IPS-18a (cell line): Measurements from ENCODE around the gene DHRS3.
A peak's percentile ranks its signal among the peaks of the same experiment; 100 is the strongest.
"Not testable (repeated sequence)": the region's sequence is repeated elsewhere in the genome, so short reads cannot be mapped to it uniquely, and the experiment has no call there.

Experiments used
- H3K27ac ChIP-seq: one replicate; pipeline ENCODE4 v1.5.1; 2013; ENCODE audit warnings: low read length
- H3K27me3 ChIP-seq: one replicate; pipeline ENCODE4 v1.6.1; 2013; ENCODE audit warnings: mild to moderate bottlenecking, low read length; ENCODE audit not compliant: control insufficient read depth, insufficient read depth
- H3K36me3 ChIP-seq: one replicate; pipeline ENCODE4 v1.6.1; 2013; ENCODE audit warnings: low read depth, low read length; ENCODE audit not compliant: control insufficient read depth
- H3K4me1 ChIP-seq: one replicate; pipeline ENCODE4 v1.6.1; 2013; ENCODE audit warnings: low read depth, low read length; ENCODE audit not compliant: control insufficient read depth
- H3K4me3 ChIP-seq: one replicate; pipeline ENCODE4 v1.5.1; 2013; ENCODE audit warnings: low read length
- H3K9ac ChIP-seq: one replicate; pipeline ENCODE4 v1.6.1; 2013; ENCODE audit warnings: mild to moderate bottlenecking, low read length, moderate library complexity
- H3K9me3 ChIP-seq: one replicate; pipeline ENCODE4 v1.6.1; 2013; ENCODE audit warnings: low read depth, low read length; ENCODE audit not compliant: control insufficient read depth

Gene DHRS3, protein sequence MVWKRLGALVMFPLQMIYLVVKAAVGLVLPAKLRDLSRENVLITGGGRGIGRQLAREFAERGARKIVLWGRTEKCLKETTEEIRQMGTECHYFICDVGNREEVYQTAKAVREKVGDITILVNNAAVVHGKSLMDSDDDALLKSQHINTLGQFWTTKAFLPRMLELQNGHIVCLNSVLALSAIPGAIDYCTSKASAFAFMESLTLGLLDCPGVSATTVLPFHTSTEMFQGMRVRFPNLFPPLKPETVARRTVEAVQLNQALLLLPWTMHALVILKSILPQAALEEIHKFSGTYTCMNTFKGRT

DNA sequence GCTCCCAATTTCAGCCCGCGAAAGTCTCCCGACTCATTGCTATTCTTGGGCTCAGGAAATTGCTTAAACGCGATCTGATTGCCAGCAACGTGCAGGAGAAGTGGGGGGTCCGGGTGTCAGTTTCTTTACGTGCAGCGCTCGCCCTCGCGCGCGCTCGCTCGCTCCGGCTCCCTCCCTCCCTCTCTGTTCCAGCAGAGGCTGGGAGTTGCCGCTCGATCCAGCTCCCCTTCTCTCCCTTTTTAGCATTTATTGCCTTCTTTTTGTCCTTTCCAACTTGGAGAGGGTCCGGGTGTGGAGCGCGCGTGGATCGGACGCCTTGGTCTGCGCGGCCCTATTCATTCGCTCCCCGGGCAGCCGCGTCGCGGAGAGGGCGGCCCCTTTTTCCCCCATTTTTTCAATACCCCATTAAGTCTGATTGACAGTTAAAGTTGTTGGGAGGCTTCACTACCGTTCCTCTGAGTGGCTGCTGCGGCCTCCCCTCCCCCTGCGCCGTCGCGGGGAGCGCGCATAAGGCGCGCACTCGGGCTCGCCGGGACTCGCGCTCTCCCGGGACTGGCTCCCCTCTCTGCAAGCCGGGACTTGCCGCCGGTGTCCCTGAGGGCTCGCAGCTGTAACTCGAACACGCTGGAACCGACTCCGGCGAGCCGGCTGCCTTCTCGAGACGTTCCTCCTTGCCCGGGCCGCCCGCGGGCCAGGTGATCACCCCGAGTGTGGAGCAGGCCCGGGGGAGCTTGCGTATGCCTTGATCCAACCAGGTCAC, at the start of gene DHRS3:
TSS of gene DHRS3 (minus strand) at position 310 of the 760 bp plus-strand sequence. CDS start 862 bp downstream, outside the sequence.
- H3K9ac ChIP-seq = peak within 1 kb of the TSS; percentile 74
- peak within 1 kb of the TSS; percentile 88 for H3K4me3 ChIP-seq
- H3K27me3 ChIP-seq = peaks cover 5% of the 10 kb centered on the region
- H3K27ac ChIP-seq = no peak within 1 kb of the TSS
- no peaks in the 10 kb centered on the region for H3K36me3 ChIP-seq
- peaks cover 20% of the 10 kb centered on the region for H3K4me1 ChIP-seq
- no peaks in the 10 kb centered on the region for H3K9me3 ChIP-seq

DNA sequence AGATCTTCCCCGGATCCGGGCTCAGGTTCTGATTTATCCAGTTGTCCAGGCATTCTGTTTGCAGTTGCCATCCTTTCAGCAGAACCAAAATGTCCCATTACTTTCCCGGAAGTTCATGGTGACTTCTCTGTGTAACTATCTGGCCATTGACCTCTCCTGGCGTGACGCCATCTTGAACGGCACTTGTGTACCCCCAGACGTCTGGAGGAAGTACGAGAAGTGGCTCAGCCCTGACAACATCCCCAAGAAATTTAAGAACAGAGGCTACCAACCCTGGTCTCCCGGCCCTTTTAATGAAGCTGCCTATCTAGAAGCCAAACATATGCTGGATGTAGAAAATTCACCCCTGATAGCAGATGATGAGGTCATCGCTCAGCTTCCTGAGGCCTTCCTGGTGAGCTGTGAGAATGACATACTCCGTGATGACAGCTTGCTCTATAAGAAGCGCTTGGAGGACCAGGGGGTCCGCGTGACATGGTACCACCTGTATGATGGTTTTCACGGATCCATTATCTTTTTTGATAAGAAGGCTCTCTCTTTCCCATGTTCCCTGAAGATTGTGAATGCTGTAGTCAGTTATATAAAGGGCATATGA, 48.2 kb upstream of the DHRS3 start:
- H3K27me3 ChIP-seq = no peaks in the 10 kb centered on the region
- H3K4me1 ChIP-seq = no peaks in the 10 kb centered on the region
- no peaks in the 10 kb centered on the region for H3K9me3 ChIP-seq
- H3K9ac ChIP-seq = no peak overlapping the region
- no peaks in the 10 kb centered on the region for H3K36me3 ChIP-seq
- H3K4me3 ChIP-seq = no peak overlapping the region
- no peak overlapping the region for H3K27ac ChIP-seq

DNA sequence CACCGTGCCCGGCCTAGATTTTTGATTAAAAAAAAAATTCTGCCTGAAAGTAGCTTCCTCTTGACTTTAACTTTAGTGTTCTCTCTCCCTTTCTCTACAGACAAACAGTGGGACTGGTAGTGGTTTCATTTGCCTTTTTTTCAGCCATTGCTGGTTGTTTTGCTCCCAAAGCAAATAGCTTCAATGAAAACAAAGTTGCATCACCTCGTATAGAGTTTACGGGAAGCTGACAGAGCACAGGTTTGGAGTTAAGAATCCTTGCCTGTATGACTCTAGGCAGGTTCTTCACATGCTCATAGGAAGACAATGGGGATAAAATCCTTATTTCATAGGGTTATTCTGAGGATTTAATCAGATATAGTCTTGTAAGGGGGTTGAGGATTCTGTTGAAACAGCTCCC, 47.5 kb upstream of the DHRS3 start:
- no peak overlapping the region for H3K27ac ChIP-seq
- no peak overlapping the region for H3K9ac ChIP-seq
- no peak overlapping the region for H3K4me3 ChIP-seq
- no peaks in the 10 kb centered on the region for H3K36me3 ChIP-seq
- H3K9me3 ChIP-seq = no peaks in the 10 kb centered on the region
- no peaks in the 10 kb centered on the region for H3K27me3 ChIP-seq
- H3K4me1 ChIP-seq = no peaks in the 10 kb centered on the region

DNA sequence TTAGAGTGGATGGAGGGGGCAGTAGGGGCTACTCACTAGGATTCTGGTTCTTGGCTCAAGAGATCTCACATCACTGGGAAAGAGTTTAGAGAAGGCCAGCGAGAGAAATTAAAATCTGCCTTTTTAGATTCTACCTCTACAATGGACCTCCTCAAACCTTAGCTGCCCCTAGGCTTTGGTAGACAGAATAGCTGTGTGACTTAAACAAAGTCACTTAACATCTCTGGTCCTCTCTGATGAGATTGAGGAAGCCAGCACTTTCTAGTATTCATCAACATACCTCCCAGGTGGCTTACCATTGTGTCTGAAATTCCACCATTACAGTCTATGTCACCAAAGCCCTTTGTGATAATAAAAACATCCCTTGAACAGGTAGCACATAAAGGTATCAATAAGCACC, 44.5 kb upstream of the DHRS3 start:
- Histone ChIP-seq H3K4me1 (no peaks in the 10 kb centered on the region), H3K27ac (no peak overlapping the region), H3K4me3 (no peak overlapping the region), H3K27me3 (no peaks in the 10 kb centered on the region), H3K36me3 (no peaks in the 10 kb centered on the region), H3K9ac (no peak overlapping the region), H3K9me3 (no peaks in the 10 kb centered on the region)

DNA sequence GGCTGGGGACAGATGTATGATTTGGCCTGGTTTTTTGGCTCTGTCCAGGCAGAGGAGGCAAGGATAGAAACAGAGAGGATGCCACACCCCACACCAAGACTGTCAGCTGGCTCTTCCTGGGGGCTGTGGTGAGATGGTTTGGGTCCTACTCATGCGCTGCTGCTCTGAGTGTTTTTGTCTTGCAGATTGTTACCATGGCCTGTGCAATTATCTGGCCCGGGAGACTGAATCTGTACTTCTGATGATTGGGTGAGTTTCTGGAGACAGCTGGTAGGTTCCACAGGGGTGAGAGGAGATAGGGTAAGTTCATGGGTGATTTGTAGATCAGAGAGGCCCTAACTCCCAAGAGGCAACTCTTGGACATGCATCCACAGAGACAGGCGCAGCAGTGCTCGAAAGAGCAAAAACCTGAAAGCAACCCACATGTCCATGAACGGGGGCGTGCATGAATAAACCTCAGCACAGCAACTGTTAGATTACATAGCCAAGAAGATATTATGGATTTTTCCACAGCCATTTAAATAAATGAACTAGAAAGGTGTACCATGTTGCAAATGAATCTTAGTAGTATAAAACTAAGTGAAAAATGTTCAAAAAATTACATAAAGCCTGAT, 43.7 kb upstream of the DHRS3 start:
- Histone ChIP-seq H3K27me3 (no peaks in the 10 kb centered on the region), H3K9me3 (no peaks in the 10 kb centered on the region), H3K36me3 (no peaks in the 10 kb centered on the region), H3K4me3 (no peak overlapping the region), H3K9ac (no peak overlapping the region), H3K27ac (no peak overlapping the region), H3K4me1 (no peaks in the 10 kb centered on the region)

DNA sequence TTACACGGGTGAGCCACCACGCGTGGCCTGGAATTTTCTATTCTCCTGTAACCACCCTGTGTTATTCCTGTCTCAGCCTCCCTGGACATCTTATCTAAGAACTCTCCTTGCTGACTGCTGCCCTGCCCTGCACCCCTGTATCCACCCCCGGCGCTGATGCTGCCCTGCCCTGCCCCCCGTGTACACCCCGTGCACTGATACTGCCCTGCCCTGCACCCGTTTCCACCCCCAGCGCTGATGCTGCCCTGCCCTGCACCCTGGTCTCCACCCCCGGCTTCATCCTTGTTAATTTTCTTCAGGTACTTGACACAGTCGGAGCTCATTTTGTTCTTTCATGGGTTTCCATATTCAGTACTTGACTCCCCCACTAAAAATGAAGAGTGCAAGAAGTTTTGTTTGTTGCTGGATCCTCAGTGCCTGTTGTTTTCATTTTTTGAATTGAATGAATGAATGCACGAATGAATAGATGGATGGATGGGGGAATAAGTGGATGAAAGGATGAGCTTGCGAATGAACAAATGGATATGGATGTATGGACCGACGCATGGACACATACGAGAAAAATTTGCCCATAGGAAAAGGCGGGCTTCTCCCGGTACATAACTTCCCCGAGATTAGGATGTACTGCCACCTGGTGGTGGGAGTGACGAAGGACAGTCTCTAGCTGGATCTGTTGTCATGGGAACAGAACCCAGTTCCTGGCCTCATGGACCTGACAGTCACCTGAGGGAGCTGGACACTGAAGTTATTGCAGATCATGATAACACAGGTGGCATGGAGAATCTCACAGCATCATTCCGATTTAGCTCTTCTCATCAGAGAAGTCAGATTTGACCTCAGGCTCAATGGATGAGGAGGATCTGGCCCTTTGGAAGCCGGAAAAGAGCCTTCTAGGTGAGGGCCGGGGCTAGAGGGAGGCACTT, 40.8 kb upstream of the DHRS3 start:
- Histone ChIP-seq H3K4me1 (no peaks in the 10 kb centered on the region), H3K36me3 (no peaks in the 10 kb centered on the region), H3K9ac (no peak overlapping the region), H3K27me3 (no peaks in the 10 kb centered on the region), H3K4me3 (no peak overlapping the region), H3K9me3 (no peaks in the 10 kb centered on the region), H3K27ac (no peak overlapping the region)

DNA sequence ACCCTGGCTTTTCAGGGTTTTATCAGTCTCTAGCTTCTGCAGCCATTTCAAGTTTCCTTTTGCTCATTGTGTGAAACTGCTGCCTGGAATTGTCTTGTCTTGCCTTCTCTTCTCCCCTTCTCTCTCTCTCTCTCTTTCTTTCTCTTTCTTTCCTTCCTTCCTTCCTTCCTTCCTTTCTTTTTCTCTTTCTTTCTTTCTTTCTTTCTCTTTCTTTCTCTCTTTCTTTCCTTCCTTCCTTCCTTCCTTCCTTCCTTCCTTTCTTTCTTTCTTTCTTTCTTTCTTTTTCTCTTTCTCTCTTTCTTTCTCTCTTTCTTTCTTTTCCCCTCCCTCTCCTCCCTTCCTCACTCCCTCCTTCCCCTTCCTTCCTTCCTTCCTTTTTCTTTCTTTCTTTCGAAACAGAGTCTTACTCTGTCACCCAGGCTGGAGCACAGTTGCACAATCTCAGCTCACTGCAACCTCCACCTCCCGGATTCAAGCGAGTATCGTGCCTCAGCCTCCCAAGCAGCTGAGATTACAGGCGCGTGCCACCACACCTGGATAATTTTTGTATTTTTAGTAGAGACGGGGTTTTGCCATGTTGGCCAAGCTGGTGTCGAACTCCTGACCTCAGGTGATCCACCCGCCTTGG, 40.0 kb upstream of the DHRS3 start:
- H3K9me3 ChIP-seq, H3K4me3 ChIP-seq, H3K9ac ChIP-seq, H3K36me3 ChIP-seq, H3K27me3 ChIP-seq, H3K4me1 ChIP-seq, H3K27ac ChIP-seq: not testable (repeated sequence)

DNA sequence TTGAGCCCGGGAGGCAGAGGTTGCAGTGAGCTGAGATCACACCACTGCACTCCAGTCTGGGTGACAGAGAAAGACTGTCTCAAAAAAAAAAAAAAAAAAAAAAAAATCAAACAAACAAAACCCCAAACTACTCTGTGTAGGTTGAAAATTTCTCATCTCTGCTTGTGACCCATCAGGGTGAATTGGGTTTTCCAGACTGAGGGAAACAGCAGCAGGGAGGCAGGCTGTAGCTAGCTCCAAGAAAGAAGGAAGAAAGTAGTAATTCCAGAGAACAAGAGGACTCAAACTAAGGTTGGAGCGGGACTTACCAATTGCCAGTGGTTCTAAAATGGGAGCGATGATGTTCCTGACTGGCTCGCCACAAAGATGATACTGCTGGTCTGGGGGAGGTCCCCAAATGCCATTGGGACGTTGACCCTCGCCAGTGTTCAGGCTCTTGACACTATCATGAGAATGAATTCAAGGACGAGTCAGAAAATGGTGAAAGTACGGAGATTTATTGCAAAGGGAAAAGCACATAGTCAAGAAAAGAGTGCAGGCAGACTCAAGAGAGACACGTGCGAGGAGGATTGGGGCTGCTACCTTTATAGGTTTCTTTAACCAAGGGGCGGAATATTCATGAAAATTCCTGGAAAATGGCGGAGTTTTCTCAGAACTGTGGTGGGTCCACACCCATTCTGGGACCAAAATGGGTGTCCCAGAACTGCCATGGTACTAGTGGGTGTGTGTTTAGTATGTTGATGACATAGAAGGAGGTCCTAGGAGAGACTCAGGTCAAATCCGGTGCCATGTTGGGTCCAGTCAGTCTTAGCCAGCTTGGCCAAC, 39.3 kb upstream of the DHRS3 start:
- Histone ChIP-seq H3K27ac (no peak overlapping the region), H3K36me3 (no peaks in the 10 kb centered on the region), H3K9me3 (no peaks in the 10 kb centered on the region), H3K9ac (no peak overlapping the region), H3K4me3 (no peak overlapping the region), H3K27me3 (no peaks in the 10 kb centered on the region), H3K4me1 (no peaks in the 10 kb centered on the region)

DNA sequence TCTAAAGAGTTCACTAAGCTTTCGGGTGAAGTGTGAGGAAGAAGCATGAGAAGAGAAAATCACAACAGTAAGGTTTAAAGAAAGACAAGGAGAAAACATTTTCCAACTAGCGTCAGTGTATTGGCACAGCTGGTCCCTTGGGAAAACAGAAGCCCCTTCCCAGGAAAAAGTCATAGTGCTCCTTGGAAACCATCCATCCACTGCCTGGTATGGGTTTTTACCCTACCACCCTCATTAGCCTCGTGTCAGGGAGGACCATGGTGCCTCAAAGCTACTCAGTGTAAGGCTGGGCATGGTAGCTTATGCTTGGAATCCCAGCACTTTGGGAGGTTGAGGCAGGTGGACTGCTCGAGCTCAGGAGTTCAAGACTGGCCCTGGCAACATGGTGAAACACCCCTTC, 38.6 kb upstream of the DHRS3 start:
- Histone ChIP-seq H3K36me3 (no peaks in the 10 kb centered on the region), H3K4me1 (no peaks in the 10 kb centered on the region), H3K27me3 (no peaks in the 10 kb centered on the region), H3K27ac (no peak overlapping the region), H3K9ac (no peak overlapping the region), H3K4me3 (no peak overlapping the region), H3K9me3 (no peaks in the 10 kb centered on the region)

DNA sequence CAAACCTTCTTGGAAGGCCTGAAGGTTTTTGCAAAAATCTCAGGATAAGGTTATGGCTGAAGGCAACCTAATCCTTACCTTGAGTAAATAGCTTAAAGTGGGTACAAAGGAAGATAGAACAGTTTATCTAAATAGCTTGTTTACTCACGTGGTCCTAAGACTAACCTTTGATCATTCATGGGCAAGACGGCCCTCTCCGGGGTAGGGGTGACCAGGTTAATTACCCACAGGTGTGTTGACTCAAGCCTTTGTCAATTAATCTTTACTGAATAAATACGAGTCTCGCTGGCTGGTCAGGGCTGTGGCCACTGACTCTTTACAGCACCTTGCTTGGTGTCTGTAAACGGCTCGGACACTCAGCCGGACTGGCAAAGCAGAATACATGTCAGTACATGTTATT, 36.6 kb upstream of the DHRS3 start:
- H3K4me3 ChIP-seq = no peak overlapping the region
- no peaks in the 10 kb centered on the region for H3K27me3 ChIP-seq
- H3K9me3 ChIP-seq = no peaks in the 10 kb centered on the region
- H3K4me1 ChIP-seq = no peaks in the 10 kb centered on the region
- no peaks in the 10 kb centered on the region for H3K36me3 ChIP-seq
- H3K9ac ChIP-seq = no peak overlapping the region
- no peak overlapping the region for H3K27ac ChIP-seq
